Mesenchymal stem cell (in vitro differentiated cells and primary cell): ENCODE results near the gene RALGAPA2.
A peak's percentile ranks its signal among the peaks of the same experiment; 100 is the strongest.

ENCODE experiments used
- DNase-seq: peaks from one replicate; pipeline ENCODE4 v3.0.0-alpha.2; 2013
- H2AFZ ChIP-seq: one replicate; pipeline ENCODE4 v1.6.1; 2013; ENCODE audit warnings: low read depth, mild to moderate bottlenecking, control low read depth, inconsistent platforms, low read length, moderate library complexity
- H2AK5ac ChIP-seq: 2 replicates; pipeline ENCODE4 v1.6.1; 2013; ENCODE audit warnings: low read length, moderate library complexity, mild to moderate bottlenecking, inconsistent platforms; ENCODE audit not compliant: severe bottlenecking
- H2BK120ac ChIP-seq: one replicate; pipeline ENCODE4 v1.6.1; 2013; ENCODE audit warnings: low read depth, mild to moderate bottlenecking, inconsistent platforms, low read length, moderate library complexity
- H2BK12ac ChIP-seq, 2 experiments: one replicate each; pipeline ENCODE4 v1.6.1; 2013; ENCODE audit warnings: inconsistent platforms in 2 of 2, low read length in 2 of 2, mild to moderate bottlenecking in 2 of 2, moderate library complexity in 2 of 2, control low read depth in 1 of 2
- H2BK15ac ChIP-seq: one replicate; pipeline ENCODE4 v1.6.1; 2013; ENCODE audit warnings: mild to moderate bottlenecking, low read depth, inconsistent platforms; ENCODE audit not compliant: poor library complexity, severe bottlenecking
- H2BK5ac ChIP-seq: 2 replicates; pipeline ENCODE4 v1.6.1; 2013; ENCODE audit warnings: low read depth, mild to moderate bottlenecking, low read length, control low read depth, inconsistent platforms; ENCODE audit not compliant: poor library complexity, severe bottlenecking
- H3K14ac ChIP-seq, 2 experiments: one replicate each; pipeline ENCODE4 v1.6.1; 2013; ENCODE audit warnings: inconsistent platforms in 2 of 2, low read length in 2 of 2, control low read depth in 1 of 2, mild to moderate bottlenecking in 1 of 2, moderate library complexity in 1 of 2
- H3K18ac ChIP-seq, 2 experiments: one replicate each; pipeline ENCODE4 v1.6.1; 2013; ENCODE audit warnings: inconsistent platforms in 2 of 2, low read length in 2 of 2, control low read depth in 1 of 2, low read depth in 1 of 2, mild to moderate bottlenecking in 1 of 2
- H3K23ac ChIP-seq, 2 experiments: one replicate each; pipeline ENCODE4 v1.6.1; 2013; ENCODE audit warnings: inconsistent platforms in 2 of 2, low read length in 2 of 2, mild to moderate bottlenecking in 2 of 2, moderate library complexity in 2 of 2, control low read depth in 1 of 2
- H3K27ac ChIP-seq: 2 replicates; pipeline ENCODE4 v1.5.1; 2013; ENCODE audit warnings: mild to moderate bottlenecking, moderate library complexity, low read length, control low read depth, inconsistent platforms; ENCODE audit not compliant: poor library complexity, severe bottlenecking
- H3K27me3 ChIP-seq, 2 experiments: 2 replicates each; pipeline versions ENCODE4 v1.6.1 to v1.7.0; 2013; ENCODE audit warnings: low read length in 2 of 2, mild to moderate bottlenecking in 2 of 2, moderate library complexity in 2 of 2, control low read depth in 1 of 2, inconsistent platforms in 1 of 2; ENCODE audit not compliant: control insufficient read depth in 1 of 2, insufficient read depth in 1 of 2
- H3K36me3 ChIP-seq, 2 experiments: 2 replicates each; pipeline versions ENCODE4 v1.6.1 to v1.7.0; 2013; ENCODE audit warnings: low read length in 2 of 2, control low read depth in 1 of 2, inconsistent platforms in 1 of 2, low read depth in 1 of 2, mild to moderate bottlenecking in 1 of 2; ENCODE audit not compliant: insufficient read depth in 2 of 2, control insufficient read depth in 1 of 2
- H3K4ac ChIP-seq, 2 experiments: one replicate each; pipeline ENCODE4 v1.6.1; 2013; ENCODE audit warnings: inconsistent platforms in 2 of 2, low read length in 2 of 2, mild to moderate bottlenecking in 2 of 2, moderate library complexity in 2 of 2, control low read depth in 1 of 2, low read depth in 1 of 2
- H3K4me1 ChIP-seq: 2 replicates; pipeline ENCODE4 v1.6.1; 2013; ENCODE audit warnings: low read depth, low read length, control low read depth; ENCODE audit not compliant: control insufficient read depth, insufficient read depth
- H3K4me2 ChIP-seq: 2 replicates; pipeline ENCODE4 v1.6.1; 2013; ENCODE audit warnings: low read length, mild to moderate bottlenecking, inconsistent platforms; ENCODE audit not compliant: poor library complexity, severe bottlenecking
- H3K4me3 ChIP-seq, 2 experiments: 2 replicates each; pipeline versions ENCODE4 v1.5.1 to v1.7.0; 2013; ENCODE audit warnings: low read length in 2 of 2, mild to moderate bottlenecking in 2 of 2, control low read depth in 1 of 2, low read depth in 1 of 2; ENCODE audit not compliant: insufficient read depth in 1 of 2
- H3K79me1 ChIP-seq: replicated peaks from 2 replicates; pipeline ENCODE4 v1.6.1; 2013; ENCODE audit warnings: mild to moderate bottlenecking, control low read depth, low read length, inconsistent platforms; ENCODE audit not compliant: poor library complexity, severe bottlenecking
- H3K9ac ChIP-seq: 2 replicates; pipeline ENCODE4 v1.7.0; 2013; ENCODE audit warnings: mild to moderate bottlenecking, low read length, moderate library complexity
- H3K9me3 ChIP-seq: 2 replicates; pipeline ENCODE4 v1.7.0; 2013; ENCODE audit warnings: mild to moderate bottlenecking, low read length; ENCODE audit not compliant: control insufficient read depth
- H4K8ac ChIP-seq: one replicate; pipeline ENCODE4 v1.6.1; 2013; ENCODE audit warnings: inconsistent platforms, mild to moderate bottlenecking, low read length, moderate library complexity
- H4K91ac ChIP-seq: one replicate; pipeline ENCODE4 v1.6.1; 2013; ENCODE audit warnings: mild to moderate bottlenecking, low read length, inconsistent platforms
- WGBS: methylation state at CpG from one replicate; pipeline ENCODE4 v1.1.7; 2013; ENCODE audit warnings: mixed read lengths; 5-methylcytosine and 5-hydroxymethylcytosine counted together

The RALGAPA2 gene

DNA sequence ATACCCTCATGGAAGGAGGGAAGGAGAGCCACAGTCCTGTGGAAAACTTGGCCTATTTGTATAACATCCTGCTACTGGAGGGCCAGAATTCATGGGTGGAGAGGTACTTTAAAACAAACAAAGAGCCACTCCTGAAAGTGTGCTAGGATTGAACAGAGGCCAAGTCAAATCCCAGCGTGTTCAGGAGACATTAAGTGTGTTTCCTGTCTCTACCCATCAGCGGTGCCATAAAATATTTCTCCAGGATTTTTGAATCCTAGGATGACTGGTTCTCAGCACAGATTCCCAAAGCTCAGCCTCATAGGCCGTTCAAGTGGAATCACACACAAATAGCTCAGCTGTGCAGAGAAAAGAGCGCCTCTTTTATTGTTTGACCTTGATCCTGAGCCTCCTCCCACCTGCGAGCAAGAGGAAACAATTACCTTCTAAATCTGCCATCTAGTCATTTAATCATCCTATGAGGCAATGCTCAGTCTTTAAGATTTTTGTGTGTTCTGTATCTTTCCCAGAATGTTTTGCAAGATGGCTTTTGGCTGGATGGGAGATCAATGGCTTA, 31.8 kb upstream of the RALGAPA2 start:
- WGBS: 25% methylated on average over 3 of the region's 5 CpGs
- DNase-seq: no peak

GRCh38 chr20:20743511-20744169, 31.2 kb upstream of the RALGAPA2 start:
- 21% methylated on average over 15 of the region's 15 CpGs for WGBS
- H4K8ac ChIP-seq: peak overlapping the region; percentile 4

More for the DNA sequence above, 31.8 kb upstream of the RALGAPA2 start:
- no peak overlapping the region for H4K91ac ChIP-seq
- no peak overlapping the region for H3K23ac ChIP-seq
- no peak overlapping the region for H3K4me2 ChIP-seq
- H3K9me3 ChIP-seq: no peaks in the 10 kb centered on the region
- peak overlapping the region; percentile 80 for H3K9ac ChIP-seq
- H3K14ac ChIP-seq: no peak overlapping the region
- no peak overlapping the region for H2BK15ac ChIP-seq
- no peak overlapping the region for H3K4me3 ChIP-seq
- no peak overlapping the region for H3K18ac ChIP-seq
- no peak overlapping the region for H2BK12ac ChIP-seq
- H3K4me1 ChIP-seq: no peaks in the 10 kb centered on the region
- no peak overlapping the region for H3K4ac ChIP-seq
- no peaks in the 10 kb centered on the region for H3K79me1 ChIP-seq
- H2BK120ac ChIP-seq: no peak overlapping the region
- H3K27ac ChIP-seq: no peak overlapping the region
- peaks cover 0 to 10% of the 10 kb centered on the region in 2 experiments for H3K27me3 ChIP-seq
- no peak overlapping the region for H4K8ac ChIP-seq
- no peaks in the 10 kb centered on the region for H3K36me3 ChIP-seq
- H2BK5ac ChIP-seq: no peak overlapping the region
- H2AK5ac ChIP-seq: no peak overlapping the region
- no peak overlapping the region for H2AFZ ChIP-seq

DNA sequence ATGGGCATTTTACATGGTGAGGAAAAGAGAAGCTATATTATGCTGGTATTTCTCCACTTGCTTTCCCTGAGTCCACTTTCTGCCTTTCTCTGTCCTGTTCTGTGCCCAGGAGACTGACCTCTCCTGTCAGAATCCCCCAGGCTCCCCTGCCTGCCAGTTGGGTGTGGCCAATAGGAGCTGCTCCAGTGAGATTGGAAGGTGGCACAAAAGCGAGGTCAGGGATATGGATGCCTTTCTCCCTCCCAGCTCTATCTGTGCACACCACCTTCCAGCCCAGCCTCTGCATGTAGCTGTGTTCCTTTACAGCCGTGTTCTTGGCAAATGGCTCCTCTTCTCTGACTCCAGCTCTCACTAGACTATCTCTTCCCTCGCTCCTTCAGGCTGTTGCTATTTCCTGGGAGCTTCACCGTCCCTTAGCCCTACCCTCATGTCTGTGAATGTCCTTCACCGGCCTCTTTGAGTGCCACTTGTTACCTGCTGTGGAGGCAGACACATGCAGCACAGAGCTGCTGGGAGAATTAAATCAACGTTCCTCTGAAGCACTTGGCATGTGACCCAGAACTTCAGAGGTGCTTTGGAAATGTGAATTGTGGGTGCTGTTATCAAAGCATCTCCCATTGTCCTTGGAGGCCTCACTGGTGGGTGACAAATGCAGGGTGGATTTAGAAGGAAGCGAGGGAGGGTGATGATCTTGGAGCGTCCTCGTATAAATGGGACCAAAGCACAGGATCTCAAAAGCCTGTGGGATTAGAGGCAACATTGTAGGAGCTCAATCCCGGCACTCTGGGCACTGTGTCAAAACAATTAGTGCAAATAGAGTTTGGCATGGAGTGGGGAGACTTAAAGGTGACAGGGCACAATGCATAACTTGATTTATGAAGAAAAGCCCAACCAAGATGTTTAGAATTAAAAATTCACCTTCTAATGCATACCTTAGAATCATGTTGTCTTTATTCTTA, 28.9 kb upstream of the RALGAPA2 start:
- Histone ChIP-seq H3K9ac (no peak overlapping the region), H3K18ac (no peak overlapping the region), H2BK5ac (no peak overlapping the region), H2BK12ac (no peak overlapping the region), H3K79me1 (no peaks in the 10 kb centered on the region), H3K4me3 (no peak overlapping the region), H3K27me3 (peaks cover 6 to 14% of the 10 kb centered on the region in 2 experiments), H2AK5ac (no peak overlapping the region), H3K4me1 (no peaks in the 10 kb centered on the region), H3K36me3 (no peaks in the 10 kb centered on the region), H4K91ac (no peak overlapping the region), H2AFZ (no peak overlapping the region), H4K8ac (no peak overlapping the region), H3K27ac (no peak overlapping the region), H3K23ac (no peak overlapping the region), H2BK120ac (no peak overlapping the region), H3K4ac (no peak overlapping the region), H3K9me3 (no peaks in the 10 kb centered on the region), H3K4me2 (no peak overlapping the region), H2BK15ac (no peak overlapping the region), H3K14ac (peak overlapping the region in 1 of 2 experiments; percentile 51)
- WGBS: 89% methylated on average over 10 of the region's 10 CpGs
- DNase-seq: no peak

More at GRCh38 chr20:20743511-20744169, 31.2 kb upstream of the RALGAPA2 start:
- Histone ChIP-seq H3K18ac (peak overlapping the region in 1 of 2 experiments; percentile 28), H4K91ac (no peak overlapping the region), H3K4me3 (no peak overlapping the region), H2BK12ac (no peak overlapping the region), H3K27me3 (peaks cover 0 to 10% of the 10 kb centered on the region in 2 experiments), H2BK120ac (no peak overlapping the region), H3K9me3 (no peaks in the 10 kb centered on the region), H3K4ac (no peak overlapping the region), H3K27ac (no peak overlapping the region), H2AFZ (peak overlapping the region; percentile 19), H3K9ac (peak overlapping the region; percentile 80), H3K14ac (no peak overlapping the region), H2BK5ac (no peak overlapping the region), H3K4me2 (no peak overlapping the region), H2AK5ac (no peak overlapping the region), H3K4me1 (no peaks in the 10 kb centered on the region), H3K79me1 (no peaks in the 10 kb centered on the region), H2BK15ac (no peak overlapping the region), H3K36me3 (no peaks in the 10 kb centered on the region), H3K23ac (no peak overlapping the region)
- peak; percentile 22 for DNase-seq

DNA sequence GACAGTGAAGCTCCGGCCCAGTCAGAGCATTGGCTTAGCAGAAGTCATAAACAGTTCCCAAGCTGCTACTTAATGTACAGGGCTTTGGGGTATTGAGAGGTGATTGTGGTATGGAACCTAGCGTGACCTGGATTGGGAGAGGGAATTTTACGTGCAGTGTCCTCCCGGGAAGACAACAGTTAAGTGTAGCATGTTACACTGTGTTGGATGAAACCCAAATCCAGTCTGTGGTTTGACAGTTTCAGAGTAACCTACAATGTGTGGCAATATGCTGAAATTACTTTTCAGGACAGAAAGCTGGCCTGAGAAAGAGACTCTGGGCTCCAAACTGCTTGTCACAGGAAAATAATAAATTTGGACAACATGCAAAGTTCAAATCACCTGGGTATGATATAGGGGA, 28.1 kb upstream of the RALGAPA2 start:
- H3K4ac ChIP-seq: no peak overlapping the region

More for the DNA sequence above, 28.1 kb upstream of the RALGAPA2 start:
- Histone ChIP-seq H3K27me3 (peaks cover 6 to 14% of the 10 kb centered on the region in 2 experiments), H3K4me2 (no peak overlapping the region), H3K79me1 (no peaks in the 10 kb centered on the region), H3K4me1 (no peaks in the 10 kb centered on the region), H3K18ac (no peak overlapping the region), H3K4me3 (no peak overlapping the region), H3K9ac (no peak overlapping the region), H3K23ac (no peak overlapping the region), H3K9me3 (no peaks in the 10 kb centered on the region), H3K14ac (no peak overlapping the region), H4K91ac (no peak overlapping the region), H2BK120ac (no peak overlapping the region), H4K8ac (no peak overlapping the region), H3K27ac (no peak overlapping the region), H2BK12ac (no peak overlapping the region), H2AK5ac (no peak overlapping the region), H3K36me3 (no peaks in the 10 kb centered on the region), H2BK5ac (no peak overlapping the region), H2BK15ac (no peak overlapping the region), H2AFZ (no peak overlapping the region)
- DNase-seq: no peak
- WGBS: 81% methylated on average over 4 of the region's 4 CpGs
